Stromal cell of bone marrow (primary cell): ENCODE results near the gene ARHGAP26.

Experiments
- DNase-seq: peaks from one replicate; pipeline ENCODE4 v3.0.0-alpha.2; 2012; ENCODE audit warnings: low read depth

ARHGAP26 gene

GRCh38 chr5:142753116-142753631, 17.0 kb upstream of the ARHGAP26 start:
- DNase-seq: no peak

- no peak for DNase-seq
Measured at GRCh38 chr5:142754031-142754430, 16.1 kb upstream of the ARHGAP26 start.

- DNase-seq: no peak
Measured at GRCh38 chr5:142756576-142756975, 13.6 kb upstream of the ARHGAP26 start.

- DNase-seq: no peak
Measured at GRCh38 chr5:142757564-142757963, 12.6 kb upstream of the ARHGAP26 start.

- DNase-seq: no peak
Measured at GRCh38 chr5:142758062-142758795, 11.9 kb upstream of the ARHGAP26 start.

- DNase-seq: no peak
Measured at GRCh38 chr5:142758796-142759145, 11.4 kb upstream of the ARHGAP26 start.

- DNase-seq: no peak
Measured at GRCh38 chr5:142763701-142764100, 6.5 kb upstream of the ARHGAP26 start.

- no peak for DNase-seq
Measured at GRCh38 chr5:142767178-142767577, 3.0 kb upstream of the ARHGAP26 start.

- DNase-seq: no peak
Measured at GRCh38 chr5:142767911-142768310, 2.3 kb upstream of the ARHGAP26 start.

GRCh38 chr5:142769251-142769792, 855 bp upstream of the ARHGAP26 start:
- no peak for DNase-seq

GRCh38 chr5:142770650-142771609, 753 bp downstream of the ARHGAP26 start:
- DNase-seq: no peak

GRCh38 chr5:142771666-142772065, 1.5 kb downstream of the ARHGAP26 start:
- no peak for DNase-seq

GRCh38 chr5:142772446-142773293, 2.5 kb downstream of the ARHGAP26 start:
- no peak for DNase-seq

GRCh38 chr5:142777099-142777498, 6.9 kb downstream of the ARHGAP26 start:
- DNase-seq: no peak

- no peak for DNase-seq
Measured at GRCh38 chr5:142777850-142778249, 7.7 kb downstream of the ARHGAP26 start.

GRCh38 chr5:142779163-142779840, 9.1 kb downstream of the ARHGAP26 start:
- DNase-seq: no peak

- DNase-seq: no peak
Measured at GRCh38 chr5:142780871-142781270, 10.7 kb downstream of the ARHGAP26 start.

GRCh38 chr5:142782976-142783530, 12.9 kb downstream of the ARHGAP26 start:
- no peak for DNase-seq

- DNase-seq: no peak
Measured at GRCh38 chr5:142783601-142784341, 13.6 kb downstream of the ARHGAP26 start.

GRCh38 chr5:142784401-142784955, 14.3 kb downstream of the ARHGAP26 start:
- DNase-seq: no peak
